ENCODE results near the gene CES2.
"Not testable (repeated sequence)": the region's sequence is repeated elsewhere in the genome, so short reads cannot be mapped to it uniquely, and the experiment has no call there.

The CES2 gene

GRCh38 chr16:66953462-66954096, 18.3 kb downstream of the CES2 start:
- no peak for DNase-seq (ENCODE audit: low spot score)

DNA sequence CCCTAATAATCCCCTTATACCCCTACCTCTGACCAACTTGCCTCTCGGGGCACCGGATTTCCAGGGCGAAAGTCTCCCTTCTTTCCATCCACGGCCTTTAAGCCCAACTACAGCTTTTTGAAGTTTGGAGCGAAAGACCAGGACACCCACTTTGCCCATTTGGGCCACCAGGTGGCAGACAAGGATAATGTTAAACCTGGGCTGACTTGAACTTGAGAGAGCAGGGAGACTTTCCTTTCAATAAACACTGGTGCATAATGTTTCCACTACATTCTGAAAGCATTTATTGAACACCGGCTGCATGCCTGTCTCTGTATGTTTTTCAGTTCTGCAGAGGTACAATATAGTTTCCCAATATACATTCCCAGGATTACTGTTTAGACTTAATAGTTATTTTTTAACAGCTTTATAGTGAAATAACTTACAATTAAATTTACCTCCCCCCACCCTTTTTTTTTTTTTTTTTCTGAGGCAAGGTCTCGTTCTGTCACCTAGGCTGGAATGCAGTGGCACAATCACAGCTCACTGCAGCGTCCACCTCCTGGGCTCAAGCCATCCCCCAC, 18.9 kb downstream of the CES2 start:
- DNase-seq (ENCODE audit: low spot score), result peak; percentile 60

DNA sequence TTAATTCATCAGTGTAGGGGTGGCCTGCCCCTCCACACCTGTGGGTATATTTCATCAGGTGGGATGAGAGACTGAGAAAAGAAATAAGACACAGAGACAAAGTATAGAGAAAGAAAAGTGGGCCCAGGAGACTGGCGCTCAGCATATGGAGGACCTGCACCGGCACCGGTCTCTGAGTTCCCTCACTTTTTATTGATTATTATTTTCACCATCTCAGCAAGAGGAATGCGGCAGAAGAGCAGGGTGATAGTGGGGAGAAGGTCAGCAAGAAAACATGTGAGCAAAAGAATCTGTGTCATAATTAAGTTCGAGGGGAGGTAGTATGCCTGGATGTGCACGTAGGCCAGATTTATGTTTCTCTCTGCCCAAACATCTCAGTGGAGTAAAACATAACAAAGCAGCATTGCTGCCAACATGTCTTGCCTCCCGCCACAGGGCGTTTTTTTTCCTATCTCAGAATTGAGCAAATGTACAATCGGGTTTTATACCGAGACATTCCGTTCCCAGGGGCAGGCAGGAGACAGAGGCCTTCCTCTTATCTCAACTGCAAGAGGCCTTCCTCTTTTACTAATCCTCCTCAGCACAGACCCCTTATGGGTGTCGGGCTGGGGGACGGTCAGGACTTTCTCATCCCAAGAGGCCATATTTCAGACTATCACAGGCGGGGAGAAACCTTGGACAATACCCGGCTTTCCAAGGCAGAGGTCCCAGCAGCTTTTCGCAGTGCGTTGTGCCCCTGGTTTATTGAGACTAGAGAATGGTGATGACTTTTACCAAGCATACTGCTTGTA, 20.2 kb downstream of the CES2 start:
- DNase-seq (ENCODE audit: low spot score), result not testable (repeated sequence)

GRCh38 chr16:66956154-66956457, 20.8 kb downstream of the CES2 start:
- DNase-seq (ENCODE audit: low spot score), result not testable (repeated sequence)

GRCh38 chr16:66958857-66959703, 23.8 kb downstream of the CES2 start:
- no peak for DNase-seq (ENCODE audit: low spot score)

DNA sequence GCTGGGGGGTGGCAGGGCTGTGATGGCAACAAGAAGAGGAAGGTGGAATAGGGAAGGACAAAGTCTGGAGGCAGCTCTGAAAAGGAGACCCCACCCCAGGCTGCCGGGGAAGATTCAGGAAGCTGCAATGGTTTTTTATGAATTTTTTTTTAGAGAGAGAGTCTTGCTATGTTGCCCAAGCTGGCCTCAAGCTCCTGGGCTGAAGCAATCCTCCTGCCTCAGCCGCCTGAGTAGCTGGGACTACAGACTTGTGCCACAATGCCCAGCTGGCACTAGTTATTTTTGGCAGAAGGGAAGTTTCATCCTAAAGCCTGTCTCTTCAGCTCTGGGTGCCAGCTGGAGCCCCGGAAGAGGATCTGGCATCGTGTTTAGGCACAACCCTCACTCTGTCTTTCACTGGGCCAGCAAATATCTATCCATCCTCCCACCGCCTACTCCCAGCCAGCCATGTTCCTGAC, 24.4 kb downstream of the CES2 start:
- DNase-seq (ENCODE audit: low spot score), result no peak

- no peak for DNase-seq (ENCODE audit: low spot score)
Measured at GRCh38 chr16:66960270-66960669, 25.0 kb downstream of the CES2 start.

DNA sequence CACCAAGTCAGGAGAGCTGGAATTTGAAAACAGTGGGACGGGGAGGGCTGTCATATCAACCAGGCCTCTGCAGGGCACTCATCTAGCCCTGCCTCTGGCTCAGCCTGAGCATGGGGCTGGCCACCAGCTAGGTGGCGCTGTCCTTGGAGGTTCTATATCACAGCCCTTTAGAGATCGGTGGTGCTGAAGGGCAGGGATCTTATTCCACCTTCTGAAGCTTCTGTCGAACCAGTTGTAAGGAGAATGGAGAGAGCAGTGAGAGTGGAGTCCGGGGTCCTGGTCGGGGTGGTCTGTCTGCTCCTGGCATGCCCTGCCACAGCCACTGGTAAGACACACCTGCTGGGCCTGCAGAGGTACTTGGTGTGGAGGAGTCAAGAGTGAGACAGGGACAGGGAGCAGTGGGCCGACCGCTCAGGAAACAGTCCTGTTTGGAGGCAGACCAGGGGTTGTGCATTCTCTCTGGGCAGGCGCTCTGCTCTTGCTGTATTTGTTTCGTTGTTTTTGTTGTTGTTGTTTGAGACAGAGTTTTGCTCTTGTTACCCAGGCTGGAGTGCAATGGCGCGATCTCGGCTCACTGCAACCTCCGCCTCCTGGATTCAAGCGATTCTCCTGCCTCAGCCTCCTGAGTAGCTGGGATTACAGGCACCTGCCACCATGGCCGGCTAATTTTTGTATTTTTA, 25.9 kb downstream of the CES2 start, which contains the start of gene CES3:
Gene CES3 (plus strand): TSS at position 202 of the 680 bp plus-strand sequence. CDS start 42 bp downstream, at position 244.
- DNase-seq (ENCODE audit: low spot score), result peak; percentile 53

DNA sequence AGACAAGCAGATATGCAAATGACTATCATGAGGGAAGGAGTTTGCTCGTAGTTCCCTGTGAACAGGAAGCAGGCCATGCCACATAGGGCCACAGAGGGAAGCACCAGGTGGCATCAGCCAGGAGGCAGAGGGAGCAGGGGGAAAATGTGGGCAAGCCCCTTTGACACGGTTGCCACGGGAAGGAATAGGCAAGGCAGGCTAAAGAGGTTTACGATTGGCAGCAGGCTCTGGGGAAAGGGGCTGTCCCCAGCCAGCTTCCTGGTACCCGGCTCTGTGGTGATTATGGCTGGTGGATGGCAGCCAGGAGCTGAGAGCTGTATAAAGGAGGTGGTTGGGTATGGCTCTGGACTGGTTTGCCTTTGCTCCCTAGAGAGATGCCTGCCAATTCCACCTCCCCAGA, 26.6 kb downstream of the CES2 start:
- no peak for DNase-seq (ENCODE audit: low spot score)

GRCh38 chr16:66964049-66964448, 28.7 kb downstream of the CES2 start:
- DNase-seq (ENCODE audit: low spot score), result no peak

GRCh38 chr16:66968847-66969246, 33.5 kb downstream of the CES2 start:
- DNase-seq (ENCODE audit: low spot score), result no peak

GRCh38 chr16:66970775-66971720, 35.7 kb downstream of the CES2 start:
- DNase-seq (ENCODE audit: low spot score), result no peak

DNA sequence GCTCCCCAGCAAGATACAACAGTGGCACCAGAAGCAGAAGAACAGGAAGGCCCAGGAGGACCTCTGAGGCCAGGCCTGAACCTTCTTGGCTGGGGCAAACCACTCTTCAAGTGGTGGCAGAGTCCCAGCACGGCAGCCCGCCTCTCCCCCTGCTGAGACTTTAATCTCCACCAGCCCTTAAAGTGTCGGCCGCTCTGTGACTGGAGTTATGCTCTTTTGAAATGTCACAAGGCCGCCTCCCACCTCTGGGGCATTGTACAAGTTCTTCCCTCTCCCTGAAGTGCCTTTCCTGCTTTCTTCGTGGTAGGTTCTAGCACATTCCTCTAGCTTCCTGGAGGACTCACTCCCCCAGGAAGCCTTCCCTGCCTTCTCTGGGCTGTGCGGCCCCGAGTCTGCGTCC, 37.7 kb downstream of the CES2 start:
- DNase-seq (ENCODE audit: low spot score), result no peak

GRCh38 chr16:66973716-66974115, 38.4 kb downstream of the CES2 start:
- DNase-seq (ENCODE audit: low spot score), result no peak

DNA sequence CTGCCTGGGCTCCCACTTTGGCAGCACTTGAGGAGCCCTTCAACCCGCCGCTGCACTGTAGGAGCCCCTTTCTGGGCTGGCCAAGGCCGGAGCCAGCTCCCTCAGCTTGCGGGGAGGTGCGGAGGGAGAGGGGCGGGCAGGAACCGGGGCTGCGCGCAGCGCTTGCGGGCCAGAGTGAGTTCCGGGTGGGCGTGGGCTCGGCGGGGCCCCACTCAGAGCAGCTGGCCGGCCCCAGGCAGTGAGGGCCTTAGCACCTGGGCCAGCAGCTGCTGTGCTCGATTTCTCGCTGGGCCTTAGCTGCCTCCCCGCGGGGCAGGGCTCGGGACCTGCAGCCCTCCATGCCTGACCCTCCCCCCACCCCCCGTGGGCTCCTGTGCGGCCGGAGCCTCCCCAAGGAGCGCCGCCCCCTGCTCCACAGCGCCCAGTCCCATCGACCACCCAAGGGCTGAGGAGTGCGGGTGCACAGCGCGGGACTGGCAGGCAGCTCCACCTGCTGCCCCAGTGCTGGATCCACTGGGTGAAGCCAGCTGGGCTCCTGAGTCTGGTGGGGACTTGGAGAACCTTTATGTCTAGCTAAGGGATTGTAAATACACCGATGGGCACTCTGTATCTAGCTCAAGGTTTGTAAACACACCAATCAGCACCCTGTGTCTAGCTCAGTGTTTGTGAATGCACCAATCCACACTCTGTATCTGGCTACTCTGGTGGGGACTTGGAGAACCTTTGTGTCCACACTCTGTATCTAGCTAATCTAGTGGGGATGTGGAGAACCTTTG, 39.0 kb downstream of the CES2 start:
- not testable (repeated sequence) for DNase-seq (ENCODE audit: low spot score)

GRCh38 chr16:66974932-66975246, 39.6 kb downstream of the CES2 start:
- DNase-seq (ENCODE audit: low spot score), result not testable (repeated sequence)

DNA sequence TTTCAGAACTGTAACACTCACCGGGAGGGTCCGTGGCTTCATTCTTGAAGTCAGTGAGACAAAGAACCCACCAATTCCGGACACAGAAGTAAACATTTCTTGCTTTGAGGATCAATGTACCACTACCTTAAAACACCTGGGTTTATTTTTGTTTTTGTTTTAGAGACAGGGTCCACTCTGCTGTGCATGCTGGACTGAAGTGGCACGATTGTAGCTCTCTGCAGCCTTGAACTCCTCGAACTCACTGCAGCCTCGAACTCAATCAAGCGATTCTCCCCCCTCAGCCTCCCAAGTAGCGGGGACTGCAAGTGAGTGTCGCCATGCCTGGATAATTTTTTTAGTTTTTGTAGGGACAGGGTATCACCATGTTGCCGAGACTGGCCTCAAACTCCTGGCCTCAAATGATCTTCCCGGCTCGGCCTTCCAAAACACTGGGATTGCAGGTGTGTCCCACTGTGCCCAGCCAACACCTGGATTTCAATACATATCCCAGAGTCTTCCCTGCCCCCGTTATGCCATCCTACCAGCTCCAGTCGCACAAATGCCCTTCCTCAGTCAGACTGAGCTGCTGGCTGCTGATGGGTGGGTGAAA, 40.1 kb downstream of the CES2 start:
- no peak for DNase-seq (ENCODE audit: low spot score)

DNA sequence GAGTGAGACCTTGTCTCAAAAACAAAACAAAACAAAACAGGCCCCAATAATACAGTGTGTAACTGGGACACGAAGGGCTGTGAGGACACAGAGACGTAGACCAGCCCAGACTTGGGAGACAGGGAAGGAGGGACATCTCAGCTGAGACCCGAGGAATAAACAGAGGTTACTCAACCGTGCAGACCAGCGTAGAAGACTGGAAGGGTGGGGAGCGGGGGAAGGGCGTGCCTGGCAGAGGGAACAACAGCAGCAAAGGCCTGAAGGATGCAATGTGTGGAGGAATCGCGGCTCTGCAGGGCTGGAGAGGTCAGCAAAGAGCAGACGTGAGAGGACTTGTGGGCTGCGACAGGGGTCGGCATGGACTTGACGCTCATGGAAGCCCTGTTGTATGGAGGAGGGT, 41.4 kb downstream of the CES2 start:
- DNase-seq (ENCODE audit: low spot score), result no peak

GRCh38 chr16:66977341-66978113, 42.2 kb downstream of the CES2 start:
- DNase-seq (ENCODE audit: low spot score), result peak; percentile 84

Measured in globus pallidus (tissue), 1 donor.